B cell (primary cell): ENCODE results near the gene MTSS2. TPM values are rescaled to one million over a fixed set of nuclear protein-coding genes. Genes with fewer than 3 reads are reported as not detected.

Experiments
- ATAC-seq: fragments of 200-7000 bp; cut with Tn5 transposase; one replicate; pipeline ENCODE4 v1.10.0; 2021; ENCODE audit warnings: low read depth, mild to moderate bottlenecking, moderate number of reproducible peaks, moderate library complexity
- CTCF ChIA-PET: fragments of 350-600 bp; sonication (Branson Sonifier 250); formaldehyde crosslinking; loops from one replicate; lab custom pipeline; 2021; ENCODE audit warnings: antibody characterized with exemption, inconsistent platforms; lab: Charles Lee
- POLR2A ChIA-PET: fragments of 350-600 bp; sonication (Branson Sonifier 250); formaldehyde crosslinking; loops from one replicate; lab custom pipeline; 2021; ENCODE audit warnings: antibody characterized with exemption; lab: Charles Lee
- DNase-seq: peaks from one replicate; pipeline ENCODE4 v3.0.0; 2013
- H2AFZ ChIP-seq: 2 replicates; pipeline ENCODE4 v1.6.1; 2012; ENCODE audit warnings: mild to moderate bottlenecking, low read depth, low read length; ENCODE audit not compliant: insufficient read depth, poor library complexity, severe bottlenecking
- H3K27ac ChIP-seq, 2 donors: 1 replicate in 1 of 2; 2 replicates in 1 of 2; pipeline ENCODE4 v1.5.1; 2012 to 2013; ENCODE audit warnings: low read length in 2 of 2, mild to moderate bottlenecking in 2 of 2, moderate library complexity in 1 of 2
- H3K27me3 ChIP-seq, 4 experiments: fragments of 200-600 bp in 1 of 4; sonication (generic) in 1 of 4; replicated peaks in 1 of 4; 1 replicate in 2 of 4; 2 replicates in 2 of 4; pipeline versions ENCODE4 v1.6.1 to v1.7.0; 2013 to 2016; ENCODE audit warnings: low read length in 3 of 4, mild to moderate bottlenecking in 2 of 4, mixed read lengths in 1 of 4, moderate library complexity in 1 of 4; ENCODE audit not compliant: insufficient read depth in 4 of 4, control insufficient read depth in 3 of 4; ENCODE audit errors: control extremely low read depth in 1 of 4
- H3K36me3 ChIP-seq, 2 experiments: replicated peaks in 1 of 2; 1 replicate in 1 of 2; 2 replicates in 1 of 2; pipeline versions ENCODE4 v1.6.1 to v1.7.1; 2013; ENCODE audit warnings: low read length in 1 of 2; ENCODE audit not compliant: insufficient read depth in 2 of 2, control insufficient read depth in 1 of 2; ENCODE audit errors: control extremely low read depth in 1 of 2, extremely low read depth in 1 of 2
- H3K4me1 ChIP-seq, 2 donors: fragments of 200-600 bp in 1 of 2; sonication (generic) in 1 of 2; 1 replicate in 1 of 2; 2 replicates in 1 of 2; pipeline versions ENCODE4 v1.5.1 to v1.6.1; 2013 to 2017; ENCODE audit warnings: low read length in 2 of 2; ENCODE audit not compliant: control insufficient read depth in 2 of 2, insufficient read depth in 2 of 2
- H3K4me2 ChIP-seq: replicated peaks from 2 replicates; pipeline ENCODE3; 2012; ENCODE audit warnings: mild to moderate bottlenecking, low read depth, low read length; ENCODE audit not compliant: poor library complexity, severe bottlenecking
- H3K4me3 ChIP-seq, 5 experiments: fragments of 200-600 bp in 1 of 5; sonication (generic) in 1 of 5; 1 replicate in 3 of 5; 2 replicates in 2 of 5; pipeline versions ENCODE4 v1.5.1 to v1.7.0; 2011 to 2016; ENCODE audit warnings: low read length in 4 of 5, mild to moderate bottlenecking in 4 of 5, low read depth in 2 of 5, control low read depth in 1 of 5, moderate library complexity in 1 of 5; ENCODE audit not compliant: insufficient read depth in 1 of 5; ENCODE audit errors: control extremely low read depth in 1 of 5, extremely low read depth in 1 of 5
- H3K79me2 ChIP-seq: fragments of 200-600 bp; sonication (generic); one replicate; pipeline ENCODE4 v1.6.0; 2016; ENCODE audit warnings: low read length; ENCODE audit not compliant: control insufficient read depth, insufficient read depth
- H3K9ac ChIP-seq: fragments of 200-600 bp; sonication (generic); 2 replicates; pipeline ENCODE4 v1.6.1; 2017; ENCODE audit warnings: mild to moderate bottlenecking, low read length, moderate library complexity
- H3K9me3 ChIP-seq, 3 donors: one replicate each; pipeline versions ENCODE4 v1.6.1 to v1.7.1; 2013; ENCODE audit warnings: low read length in 2 of 3; ENCODE audit not compliant: control insufficient read depth in 2 of 3, insufficient read depth in 1 of 3; ENCODE audit errors: control extremely low read depth in 1 of 3
- H4K20me1 ChIP-seq: 2 replicates; pipeline ENCODE4 v1.6.0; 2012; ENCODE audit warnings: mild to moderate bottlenecking, low read length; ENCODE audit not compliant: insufficient read depth, control insufficient read depth, poor library complexity, severe bottlenecking
- H3K27ac Mint-ChIP-seq: one replicate; pipeline ENCODE4 v1.8.0; 2021; ENCODE audit warnings: mixed read lengths
- H3K27me3 Mint-ChIP-seq: one replicate; pipeline ENCODE4 v1.8.0; 2021; ENCODE audit warnings: mixed read lengths
- H3K4me1 Mint-ChIP-seq: one replicate; pipeline ENCODE4 v1.8.0; 2021; ENCODE audit warnings: mixed read lengths
- H3K4me3 Mint-ChIP-seq: one replicate; pipeline ENCODE4 v1.8.0; 2021; ENCODE audit warnings: mixed read lengths
- H3K9me3 Mint-ChIP-seq: one replicate; pipeline ENCODE4 v1.8.0; 2022; ENCODE audit warnings: mixed read lengths; ENCODE audit not compliant: insufficient read depth
- CTCF ChIP-seq: fragments of 200-600 bp; IDR thresholded peaks from one replicate; pipeline ENCODE4 v1.8.0; 2022; ENCODE audit warnings: antibody characterized with exemption, mild to moderate bottlenecking
- EZH2 ChIP-seq: IDR thresholded peaks from 2 replicates; pipeline ENCODE4 v1.6.1; 2012; ENCODE audit warnings: borderline replicate concordance, low read depth, mild to moderate bottlenecking, moderate library complexity, low read length; ENCODE audit not compliant: insufficient read depth, poor library complexity, severe bottlenecking
- WGBS: methylation state at CpG from one replicate; pipeline ENCODE4 v1.1.5; 2013; ENCODE audit warnings: missing lambda C conversion rate; ENCODE audit not compliant: insufficient coverage; 5-methylcytosine and 5-hydroxymethylcytosine counted together
- intact Hi-C: fragments of 100-400 bp; cut with micrococcal nuclease; formaldehyde crosslinking; loops from one replicate; pipeline ENCODE4 v1.10.0; 2022
- polyA plus RNA-seq: library from polyadenylated mRNA; depleted of rRNA; stranded (reverse); fragments of >200 nt; gene quantifications from 2 replicates; pipeline ENCODE4 v1.2.3, GENCODE V29; 2012
- total RNA-seq, 2 donors: library from RNA; stranded (reverse); fragments of 120-200 nt in 1 of 2; gene quantifications; 1 replicate in 1 of 2; 2 replicates in 1 of 2; pipeline versions ENCODE4 v1.2.3 to v1.2.4, GENCODE V29; 2013 to 2022

MTSS2 gene
- total and polyA plus RNA-seq, 2 donors (not counting 1 experiment from before 2014, with no cell fraction given) = 1.6 to 2.6 TPM

DNA sequence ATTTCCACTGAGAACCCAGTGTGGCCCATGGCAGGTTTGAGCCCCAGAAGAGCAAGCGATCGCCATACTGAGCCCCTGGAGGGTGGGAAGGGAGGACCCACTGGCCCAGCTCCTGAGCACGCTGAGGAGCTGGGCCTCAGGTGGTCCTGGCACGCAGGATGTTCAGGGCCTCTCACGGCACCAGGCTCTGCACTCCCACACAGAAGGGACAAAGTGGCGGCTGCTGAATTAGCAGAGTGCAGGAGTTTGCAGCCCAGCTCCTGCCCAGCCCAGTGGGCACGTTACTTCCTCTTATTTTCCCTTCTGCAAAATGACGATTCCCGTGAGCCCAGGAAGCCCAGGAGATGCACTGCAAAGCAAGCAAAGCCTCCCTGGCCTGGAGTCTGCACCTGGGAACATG is 42.3 kb upstream of the MTSS2 start:
- Histone ChIP-seq H3K4me2 (no peak overlapping the region), H3K9ac (no peak overlapping the region), H3K79me2 (no peaks in the 10 kb centered on the region), H3K36me3 (peaks cover 0 to 53% of the 10 kb centered on the region in 2 experiments), H3K27me3 (no peaks in the 10 kb centered on the region), H3K27ac (no peak overlapping the region), H3K9me3 (no peaks in the 10 kb centered on the region), H2AFZ (no peak overlapping the region), H3K4me3 (no peak overlapping the region), H3K4me1 (no peaks in the 10 kb centered on the region), H4K20me1 (no peaks in the 10 kb centered on the region)
- Mint-ChIP-seq H3K9me3 (no peaks in the 10 kb centered on the region), H3K4me1 (no peaks in the 10 kb centered on the region), H3K4me3 (no peak overlapping the region), H3K27me3 (no peaks in the 10 kb centered on the region), H3K27ac (no peak overlapping the region)
- ATAC-seq = no peak
- CTCF ChIA-PET = no interaction called here
- no peak for DNase-seq
- TF ChIP-seq CTCF (no peak), EZH2 (no peak)
- 73% methylated on average over 9 of the region's 9 CpGs for WGBS
- intact Hi-C loops = no loop called here
- POLR2A ChIA-PET = no interaction called here

GRCh38 chr16:70726892-70727361 is 41.1 kb upstream of the MTSS2 start:
- TF ChIP-seq CTCF (no peak), EZH2 (no peak)
- Histone ChIP-seq H3K4me1 (no peaks in the 10 kb centered on the region), H3K4me2 (no peak overlapping the region), H3K4me3 (no peak overlapping the region), H3K27ac (no peak overlapping the region), H3K79me2 (no peaks in the 10 kb centered on the region), H2AFZ (no peak overlapping the region), H3K9me3 (no peaks in the 10 kb centered on the region), H3K36me3 (peaks cover 0 to 49% of the 10 kb centered on the region in 2 experiments), H3K9ac (no peak overlapping the region), H4K20me1 (no peaks in the 10 kb centered on the region), H3K27me3 (no peaks in the 10 kb centered on the region)
- intact Hi-C loops = no loop called here
- no peak for ATAC-seq
- Mint-ChIP-seq H3K27me3 (no peaks in the 10 kb centered on the region), H3K4me1 (no peaks in the 10 kb centered on the region), H3K4me3 (no peak overlapping the region), H3K9me3 (no peaks in the 10 kb centered on the region), H3K27ac (no peak overlapping the region)
- CTCF ChIA-PET = interaction anchor here (0.6 kb wide), 1 partner anchor 616 kb away, joined by 3 read pairs; no protein-coding TSS in a partner anchor
- DNase-seq = no peak
- POLR2A ChIA-PET = no interaction called here
- 95% methylated on average over 4 of the region's 9 CpGs for WGBS
